ENCODE data around the gene VGLL3.

- no peak for TF ChIP-seq CTCF (IDR thresholded peaks at IDR 0.05; ENCODE audit: low read depth, low read length, poor library complexity, severe bottlenecking)
- no peak for TF ChIP-seq EZH2phosphoT487 (IDR thresholded peaks at IDR 0.05; ENCODE audit: borderline replicate concordance, low read length)
Observed at GRCh38 chr3:86930181-86930580, 60.8 kb downstream of the VGLL3 start.
